IMR-90 (cell line): ENCODE data around the gene HDAC9. TPM values are rescaled to one million over a fixed set of nuclear protein-coding genes. Genes with fewer than 3 reads are reported as not detected.

Experiments used
- ATAC-seq: fragments of 200-7000 bp; cut with Tn5 transposase; 2 replicates; pipeline ENCODE4 v1.9.1; 2020; ENCODE audit warnings: low read depth, mild to moderate bottlenecking, moderate library complexity
- BruUV-seq: library from RNA; stranded (reverse); fragments of 400-500 nt; replicated peaks from 2 replicates; lab custom pipeline; 2021; lab: Mats Ljungman, UMichigan
- CTCF ChIA-PET: fragments of 300-600 bp; formaldehyde crosslinking; extraction: SDS; loops from one replicate; lab custom pipeline; 2021; ENCODE audit warnings: antibody characterized with exemption; lab: Yijun Ruan, JAX
- POLR2A ChIA-PET: fragments of 300-600 bp; sonication (Branson Sonifier 250); formaldehyde crosslinking; loops from one replicate; lab custom pipeline; 2022; ENCODE audit warnings: antibody characterized with exemption; ENCODE audit not compliant: unreplicated experiment; lab: Charles Lee
- DNase-seq: peaks from one replicate; pipeline ENCODE4 v3.0.0; 2013
- H2AFZ ChIP-seq: replicated peaks from 2 replicates; pipeline ENCODE3; 2013; ENCODE audit warnings: low read length, mild to moderate bottlenecking; ENCODE audit not compliant: poor library complexity
- H2AK5ac ChIP-seq: 2 replicates; pipeline ENCODE4 v1.6.1; 2013; ENCODE audit warnings: low read depth, low read length, inconsistent platforms
- H2AK9ac ChIP-seq: replicated peaks from 2 replicates; pipeline ENCODE3; 2013; ENCODE audit warnings: mild to moderate bottlenecking, low read depth, low read length, moderate library complexity; ENCODE audit not compliant: poor library complexity
- H2BK120ac ChIP-seq: 2 replicates; pipeline ENCODE4 v1.6.1; 2013; ENCODE audit warnings: low read depth, low read length, inconsistent platforms
- H2BK15ac ChIP-seq: 3 replicates; pipeline ENCODE4 v1.6.1; 2013; ENCODE audit warnings: low read depth, low read length, inconsistent platforms
- H2BK20ac ChIP-seq: 2 replicates; pipeline ENCODE4 v1.6.1; 2013; ENCODE audit warnings: low read depth, mild to moderate bottlenecking, inconsistent platforms, low read length, moderate library complexity
- H2BK5ac ChIP-seq: 2 replicates; pipeline ENCODE4 v1.6.1; 2013; ENCODE audit warnings: mild to moderate bottlenecking, low read depth, low read length, inconsistent platforms; ENCODE audit not compliant: poor library complexity, severe bottlenecking
- H3K14ac ChIP-seq: replicated peaks from 2 replicates; pipeline ENCODE4 v1.6.1; 2013; ENCODE audit warnings: low read depth, low read length, inconsistent platforms
- H3K18ac ChIP-seq: 2 replicates; pipeline ENCODE4 v1.6.1; 2013; ENCODE audit warnings: low read depth, low read length, control low read depth
- H3K23ac ChIP-seq: 2 replicates; pipeline ENCODE4 v1.6.1; 2013; ENCODE audit warnings: low read depth, low read length, inconsistent platforms
- H3K27ac ChIP-seq: 2 replicates; pipeline ENCODE4 v1.5.1; 2013; ENCODE audit warnings: mild to moderate bottlenecking, control low read depth, low read length; ENCODE audit not compliant: insufficient read depth
- H3K27me3 ChIP-seq: 2 replicates; pipeline ENCODE4 v1.6.1; 2013; ENCODE audit warnings: low read length; ENCODE audit not compliant: control insufficient read depth, insufficient read depth
- H3K36me3 ChIP-seq: 2 replicates; pipeline ENCODE4 v1.6.1; 2013; ENCODE audit warnings: low read length, mixed read lengths; ENCODE audit not compliant: control insufficient read depth, insufficient read depth
- H3K4ac ChIP-seq: 2 replicates; pipeline ENCODE4 v1.6.1; 2013; ENCODE audit warnings: low read depth, low read length, inconsistent platforms
- H3K4me1 ChIP-seq: 2 replicates; pipeline ENCODE4 v1.6.1; 2013; ENCODE audit warnings: low read length, mixed read lengths; ENCODE audit not compliant: control insufficient read depth, insufficient read depth
- H3K4me2 ChIP-seq: 2 replicates; pipeline ENCODE4 v1.6.1; 2013; ENCODE audit warnings: low read depth, mild to moderate bottlenecking, control low read depth, low read length, moderate library complexity
- H3K4me3 ChIP-seq: 2 replicates; pipeline ENCODE4 v1.5.1; 2013; ENCODE audit warnings: low read depth, mild to moderate bottlenecking, control low read depth, low read length, moderate library complexity; ENCODE audit not compliant: insufficient read depth
- H3K56ac ChIP-seq: 2 replicates; pipeline ENCODE4 v1.6.1; 2013; ENCODE audit warnings: low read length, inconsistent platforms; ENCODE audit not compliant: insufficient read depth; ENCODE audit errors: extremely low read depth
- H3K79me1 ChIP-seq, 2 experiments: 2 replicates each; pipeline ENCODE4 v1.6.1; 2013; ENCODE audit warnings: low read length in 2 of 2, inconsistent platforms in 1 of 2, low read depth in 1 of 2
- H3K9ac ChIP-seq: 2 replicates; pipeline ENCODE4 v1.6.1; 2013; ENCODE audit warnings: low read depth, low read length, control low read depth
- H3K9me1 ChIP-seq: 2 replicates; pipeline ENCODE4 v1.6.1; 2013; ENCODE audit warnings: low read length, inconsistent platforms; ENCODE audit not compliant: insufficient read depth
- H3K9me3 ChIP-seq: 2 replicates; pipeline ENCODE4 v1.6.1; 2013; ENCODE audit warnings: low read length; ENCODE audit not compliant: control insufficient read depth, insufficient read depth
- H4K20me1 ChIP-seq: 2 replicates; pipeline ENCODE4 v1.6.1; 2013; ENCODE audit warnings: low read length, inconsistent platforms; ENCODE audit not compliant: insufficient read depth
- H4K5ac ChIP-seq: 2 replicates; pipeline ENCODE4 v1.6.1; 2013; ENCODE audit warnings: mild to moderate bottlenecking, low read depth, low read length, control low read depth
- H4K8ac ChIP-seq, 2 experiments: 2 replicates each; pipeline ENCODE4 v1.6.1; 2013; ENCODE audit warnings: low read depth in 2 of 2, low read length in 2 of 2, control low read depth in 1 of 2, inconsistent platforms in 1 of 2
- H4K91ac ChIP-seq: 2 replicates; pipeline ENCODE4 v1.6.1; 2013; ENCODE audit warnings: low read depth, low read length, inconsistent platforms; ENCODE audit not compliant: insufficient read depth
- BHLHE40 ChIP-seq: fragments of 150-350 bp; IDR thresholded peaks from 2 replicates; pipeline ENCODE4 v1.6.1; 2016; ENCODE audit warnings: mild to moderate bottlenecking, low read depth, low read length
- CEBPB ChIP-seq: IDR thresholded peaks from 2 replicates; pipeline ENCODE4 v1.6.1; 2012; ENCODE audit warnings: low read depth, low read length, improper control_type of control experiment
- MAFK ChIP-seq: IDR thresholded peaks from 2 replicates; pipeline ENCODE4 v1.6.1; 2012; ENCODE audit warnings: low read depth, low read length, improper control_type of control experiment
- MAZ ChIP-seq: IDR thresholded peaks from 2 replicates; pipeline ENCODE4 v1.6.1; 2012; ENCODE audit warnings: low read depth, mild to moderate bottlenecking, low read length, improper control_type of control experiment, moderate library complexity, borderline replicate concordance
- MXI1 ChIP-seq: IDR thresholded peaks from 2 replicates; pipeline ENCODE4 v1.6.1; 2012; ENCODE audit warnings: low read depth, mild to moderate bottlenecking, low read length, moderate library complexity, borderline replicate concordance
- POLR2A ChIP-seq: IDR thresholded peaks from 2 replicates; pipeline ENCODE4 v1.6.1; 2012; ENCODE audit warnings: mild to moderate bottlenecking, low read depth, low read length
- RCOR1 ChIP-seq: IDR thresholded peaks from 2 replicates; pipeline ENCODE4 v1.6.1; 2012; ENCODE audit warnings: mild to moderate bottlenecking, low read length, improper control_type of control experiment; ENCODE audit not compliant: insufficient replicate concordance
- RFX5 ChIP-seq: IDR thresholded peaks from 2 replicates; pipeline ENCODE4 v1.8.0; 2012; ENCODE audit warnings: low read depth, mild to moderate bottlenecking, low read length, moderate library complexity
- SMC3 ChIP-seq: fragments of 150-350 bp; IDR thresholded peaks from 2 replicates; pipeline ENCODE4 v1.6.1; 2016; ENCODE audit warnings: low read depth, mild to moderate bottlenecking, antibody characterized with exemption, low read length, moderate library complexity
- WGBS, 2 experiments: methylation state at CpG; one replicate each; pipeline versions ENCODE4 v1.1.5 to v1.1.7; 2013; ENCODE audit warnings: missing lambda C conversion rate in 2 of 2; ENCODE audit not compliant: insufficient read length in 1 of 2; ENCODE audit errors: extremely low coverage in 2 of 2; 5-methylcytosine and 5-hydroxymethylcytosine counted together
- dilution Hi-C: fragments of 300-500 bp; cut with HindIII; formaldehyde crosslinking; loops from one replicate; pipeline ENCODE4 v1.14.3; 2018; ENCODE audit warnings: low sequenced_read_pairs; ENCODE audit not compliant: unreplicated experiment
- in situ Hi-C: fragments of 300-500 bp; cut with MboI; formaldehyde crosslinking; loops from 3 replicates; pipeline ENCODE4 v1.14.3; 2019; ENCODE audit warnings: low sequenced_read_pairs, inconsistent platforms, mixed read lengths
- intact Hi-C: fragments of 100-400 bp; cut with micrococcal nuclease; formaldehyde crosslinking; loops from 2 replicates; pipeline ENCODE4 v1.10.0; 2022
- polyA plus RNA-seq, 3 experiments: library from polyadenylated mRNA; depleted of rRNA; stranded (reverse); fragments of >200 nt; gene quantifications; 2 replicates each; pipeline ENCODE4 v1.2.3, GENCODE V29; 2012; ENCODE audit warnings: low replicate concordance in 1 of 3
- total RNA-seq: library from RNA; depleted of rRNA; stranded (reverse); fragments of >200 nt; gene quantifications from 2 replicates; pipeline ENCODE4 v1.2.3, GENCODE V29; 2012
- TF ChIP-seq, protein P1 (sequence below): fragments of 150-350 bp; IDR thresholded peaks from 2 replicates; pipeline ENCODE4 v1.6.1; 2016; ENCODE audit warnings: low read depth, mild to moderate bottlenecking, low read length, moderate library complexity, borderline replicate concordance
- TF ChIP-seq, protein P2 (sequence below): conservative IDR thresholded peaks from 2 replicates; pipeline ENCODE4 v1.5.1; 2012; ENCODE audit warnings: mild to moderate bottlenecking, low read depth, low read length, improper control_type of control experiment
- TF ChIP-seq, protein P3 (sequence below): fragments of 150-350 bp; IDR thresholded peaks from 2 replicates; pipeline ENCODE4 v1.6.1; 2017; ENCODE audit warnings: mild to moderate bottlenecking, antibody characterized with exemption, low read length, low read depth

The HDAC9 gene
- total and polyA plus RNA-seq, 2 of the 4 experiments (the other 2 are of a cell fraction): 4.3 to 24.7 TPM

DNA sequence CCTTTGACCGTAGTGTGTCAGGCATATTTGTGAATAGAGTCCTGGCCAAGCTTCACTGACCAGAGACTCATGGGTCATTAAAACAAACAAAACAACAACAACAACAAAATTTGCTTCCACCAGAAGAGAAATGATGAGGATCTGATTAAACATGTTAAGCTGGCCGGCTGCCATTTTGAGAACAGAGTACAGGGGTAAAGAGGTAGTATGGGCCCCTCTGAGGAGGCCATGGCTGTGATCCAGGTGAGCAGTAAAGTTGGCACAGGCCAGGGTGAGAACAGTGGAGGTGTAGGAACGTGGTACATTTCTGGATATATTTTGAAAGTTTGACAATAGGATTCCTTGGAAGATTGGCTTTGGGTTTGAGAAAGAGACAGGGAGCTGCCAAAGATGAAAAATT is 369.4 kb downstream of the HDAC9 start:
- ChIA-PET POLR2A (no interaction called here), CTCF (no interaction called here)
- H3K18ac ChIP-seq: no peak overlapping the region
- no peaks in the 10 kb centered on the region for H3K36me3 ChIP-seq
- H3K56ac ChIP-seq: no peak overlapping the region
- TF ChIP-seq MAFK: no peak
- TF ChIP-seq, protein P1, sequence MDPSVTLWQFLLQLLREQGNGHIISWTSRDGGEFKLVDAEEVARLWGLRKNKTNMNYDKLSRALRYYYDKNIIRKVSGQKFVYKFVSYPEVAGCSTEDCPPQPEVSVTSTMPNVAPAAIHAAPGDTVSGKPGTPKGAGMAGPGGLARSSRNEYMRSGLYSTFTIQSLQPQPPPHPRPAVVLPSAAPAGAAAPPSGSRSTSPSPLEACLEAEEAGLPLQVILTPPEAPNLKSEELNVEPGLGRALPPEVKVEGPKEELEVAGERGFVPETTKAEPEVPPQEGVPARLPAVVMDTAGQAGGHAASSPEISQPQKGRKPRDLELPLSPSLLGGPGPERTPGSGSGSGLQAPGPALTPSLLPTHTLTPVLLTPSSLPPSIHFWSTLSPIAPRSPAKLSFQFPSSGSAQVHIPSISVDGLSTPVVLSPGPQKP: no peak
- no peak for TF ChIP-seq POLR2A
- TF ChIP-seq, protein P2, sequence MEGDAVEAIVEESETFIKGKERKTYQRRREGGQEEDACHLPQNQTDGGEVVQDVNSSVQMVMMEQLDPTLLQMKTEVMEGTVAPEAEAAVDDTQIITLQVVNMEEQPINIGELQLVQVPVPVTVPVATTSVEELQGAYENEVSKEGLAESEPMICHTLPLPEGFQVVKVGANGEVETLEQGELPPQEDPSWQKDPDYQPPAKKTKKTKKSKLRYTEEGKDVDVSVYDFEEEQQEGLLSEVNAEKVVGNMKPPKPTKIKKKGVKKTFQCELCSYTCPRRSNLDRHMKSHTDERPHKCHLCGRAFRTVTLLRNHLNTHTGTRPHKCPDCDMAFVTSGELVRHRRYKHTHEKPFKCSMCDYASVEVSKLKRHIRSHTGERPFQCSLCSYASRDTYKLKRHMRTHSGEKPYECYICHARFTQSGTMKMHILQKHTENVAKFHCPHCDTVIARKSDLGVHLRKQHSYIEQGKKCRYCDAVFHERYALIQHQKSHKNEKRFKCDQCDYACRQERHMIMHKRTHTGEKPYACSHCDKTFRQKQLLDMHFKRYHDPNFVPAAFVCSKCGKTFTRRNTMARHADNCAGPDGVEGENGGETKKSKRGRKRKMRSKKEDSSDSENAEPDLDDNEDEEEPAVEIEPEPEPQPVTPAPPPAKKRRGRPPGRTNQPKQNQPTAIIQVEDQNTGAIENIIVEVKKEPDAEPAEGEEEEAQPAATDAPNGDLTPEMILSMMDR: no peak
- no peak for TF ChIP-seq CEBPB
- TF ChIP-seq, protein P3, sequence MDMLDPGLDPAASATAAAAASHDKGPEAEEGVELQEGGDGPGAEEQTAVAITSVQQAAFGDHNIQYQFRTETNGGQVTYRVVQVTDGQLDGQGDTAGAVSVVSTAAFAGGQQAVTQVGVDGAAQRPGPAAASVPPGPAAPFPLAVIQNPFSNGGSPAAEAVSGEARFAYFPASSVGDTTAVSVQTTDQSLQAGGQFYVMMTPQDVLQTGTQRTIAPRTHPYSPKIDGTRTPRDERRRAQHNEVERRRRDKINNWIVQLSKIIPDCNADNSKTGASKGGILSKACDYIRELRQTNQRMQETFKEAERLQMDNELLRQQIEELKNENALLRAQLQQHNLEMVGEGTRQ: no peak
- TF ChIP-seq MAZ: no peak
- no peak for TF ChIP-seq SMC3
- TF ChIP-seq RFX5: no peak
- TF ChIP-seq BHLHE40: no peak
- TF ChIP-seq MXI1: no peak
- TF ChIP-seq RCOR1: no peak
- no peak overlapping the region for H3K4me3 ChIP-seq
- H3K23ac ChIP-seq: no peak overlapping the region
- no peak overlapping the region for H2AK9ac ChIP-seq
- no peak overlapping the region for H4K5ac ChIP-seq
- intact Hi-C loops: no loop called here
- H3K9me3 ChIP-seq: no peaks in the 10 kb centered on the region
- WGBS, 2 experiments: 85% methylated on average over 2 of the region's 3 CpGs; no CpG with 5 or more reads in 1 of the 2 experiments
- no peak overlapping the region for H2BK15ac ChIP-seq
- no peak overlapping the region for H3K14ac ChIP-seq
- H4K20me1 ChIP-seq: no peaks in the 10 kb centered on the region
- no peak overlapping the region for H2BK20ac ChIP-seq
- no peak overlapping the region for H2AFZ ChIP-seq
- H3K4me2 ChIP-seq: no peak overlapping the region
- no peak overlapping the region for H2BK120ac ChIP-seq
- H2AK5ac ChIP-seq: 0 out of 2 replicates have a peak overlapping the region, but pooled peaks have one; percentile 36
- no peaks in the 10 kb centered on the region for H3K27me3 ChIP-seq
- H3K79me1 ChIP-seq: no peaks in the 10 kb centered on the region
- no peak overlapping the region for H3K27ac ChIP-seq
- H4K8ac ChIP-seq: no peak overlapping the region
- BruUV-seq: no TSS peak
- no peak overlapping the region for H4K91ac ChIP-seq
- H3K9ac ChIP-seq: no peak overlapping the region
- no peak for ATAC-seq
- H2BK5ac ChIP-seq: no peak overlapping the region
- DNase-seq: no peak
- H3K4me1 ChIP-seq: peaks cover 6% of the 10 kb centered on the region; the same call in 1 of the 2 replicates
- no peak overlapping the region for H3K4ac ChIP-seq
- in situ Hi-C loops: no loop called here
- dilution Hi-C loops: no loop called here
- H3K9me1 ChIP-seq: peaks cover 5% of the 10 kb centered on the region; the same call in 1 of the 2 replicates
